Measurements from ENCODE around the gene MINK1. TPM values are rescaled to one million over a fixed set of nuclear protein-coding genes. Genes with fewer than 3 reads are reported as not detected.

Gene MINK1
- total and polyA plus RNA-seq, 2 of the 8 experiments (the other 6 are each of a cell fraction or from before 2014, with no cell fraction given) = 26.9 to 77.7 TPM

- Histone ChIP-seq H3K14ac (ENCODE audit: insufficient read length) (no peak overlapping the region), H3K4me3 (ENCODE audit: extremely low read depth in 1 of 4, insufficient read depth in 2 of 4, low read depth in 3 of 4, low read length in 4 of 4) (no peak overlapping the region), H3K23me2 (ENCODE audit: low read depth, low read length) (no peaks in the 10 kb centered on the region), H3K4me2 (ENCODE audit: insufficient read depth in 1 of 2, low read depth in 2 of 2, low read length in 2 of 2) (no peak overlapping the region), H4K5ac (ENCODE audit: insufficient read length, low read depth, low read length) (no peak overlapping the region), H2BK120ac (replicated peaks; ENCODE audit: low read depth, low read length) (no peak overlapping the region), H3K18ac (ENCODE audit: extremely low read depth, low read length) (no peak overlapping the region), H2BK15ac (ENCODE audit: low read length) (no peak overlapping the region), H3K79me1 (ENCODE audit: low read depth, low read length) (no peaks in the 10 kb centered on the region), H2BK5ac (ENCODE audit: low read depth, low read length) (no peak overlapping the region), H3K36me3 (ENCODE audit: control insufficient read depth in 2 of 4, insufficient read depth in 4 of 4, low read length in 3 of 4) (peaks cover 10 to 52% (median 32%) of the 10 kb centered on the region in 4 experiments), H4K8ac (ENCODE audit: extremely low read depth, insufficient read depth, low read length) (no peak overlapping the region), H3K79me2 (ENCODE audit: control insufficient read depth in 1 of 2, insufficient read depth in 2 of 2, low read length in 2 of 2) (no peaks in the 10 kb centered on the region), H2AFZ (ENCODE audit: low read length) (no peak overlapping the region), H2AK5ac (ENCODE audit: low read depth, low read length) (no peak overlapping the region), H4K91ac (replicated peaks; ENCODE audit: insufficient read length, low read length) (no peak overlapping the region), H2BK12ac (ENCODE audit: low read depth, low read length) (no peak overlapping the region), H3K27me3 (replicated peaks in 1 of 4; ENCODE audit: control insufficient read depth in 3 of 4, extremely low read depth in 1 of 4, insufficient read depth in 3 of 4, low read length in 3 of 4) (no peaks in the 10 kb centered on the region), H3K23ac (ENCODE audit: insufficient read length) (no peak overlapping the region), H3K4ac (replicated peaks; ENCODE audit: insufficient read length, low read depth, low read length) (no peak overlapping the region), H3K9me3 (ENCODE audit: insufficient read depth in 2 of 2, low read depth in 1 of 2, low read length in 1 of 2) (no peaks in the 10 kb centered on the region), H3K9ac (replicated peaks in 1 of 4; ENCODE audit: extremely low read depth in 1 of 4, low read depth in 3 of 4, low read length in 3 of 4) (no peak overlapping the region), H2BK20ac (ENCODE audit: low read length) (no peak overlapping the region), H3K27ac (ENCODE audit: low read depth, low read length) (no peak overlapping the region), H3K4me1 (replicated peaks in 1 of 4; ENCODE audit: control insufficient read depth in 3 of 4, insufficient read depth in 4 of 4, low read length in 3 of 4) (no peaks in the 10 kb centered on the region), H3K56ac (replicated peaks; ENCODE audit: insufficient read length, low read depth, low read length) (no peak overlapping the region), H4K20me1 (replicated peaks in 1 of 2; ENCODE audit: control insufficient read depth in 1 of 2, insufficient read depth in 2 of 2, low read length in 2 of 2) (peaks cover 0 to 2% of the 10 kb centered on the region in 2 experiments)
- CTCF ChIA-PET (ENCODE audit: partially characterized antibody) = interaction anchor here (0.8 to 5.2 kb wide), 13 partner anchors 12 to 436 kb away, joined by 3 to 24 read pairs (median 4); partner anchors contain the start of genes ARRB2, C17orf107, CHRNE and GLTPD2
- POLR2A ChIA-PET (ENCODE audit: partially characterized antibody) = interaction anchor here (0.6 to 1.3 kb wide), 2 partner anchors 61 to 72 kb away, joined by 3 to 4 read pairs; no protein-coding TSS in a partner anchor
- TF ChIP-seq RXRA (IDR thresholded peaks at IDR 0.05; ENCODE audit: insufficient read depth, low read depth, low read length) (no peak), ZNF274 (IDR thresholded peaks at IDR 0.05; ENCODE audit: borderline replicate concordance, extremely low read depth, low read length) (no peak), EZH2 (IDR thresholded peaks at IDR 0.05; ENCODE audit: low read depth, low read length, severe bottlenecking) (no peak), TCF12 (IDR thresholded peaks at IDR 0.05; ENCODE audit: low read depth, low read length) (no peak), YY1 (IDR thresholded peaks at IDR 0.05; ENCODE audit: low read depth, low read length) (no peak), BACH1 (IDR thresholded peaks at IDR 0.05; ENCODE audit: low read length) (no peak), CBX5 (IDR thresholded peaks at IDR 0.05; ENCODE audit: low read depth, low read length) (no peak), SUZ12 (IDR thresholded peaks at IDR 0.05; ENCODE audit: low read length) (no peak), SP4 (IDR thresholded peaks at IDR 0.05; ENCODE audit: low read length) (no peak), GTF2F1 (IDR thresholded peaks at IDR 0.05; ENCODE audit: borderline replicate concordance, low read depth, low read length) (no peak)
- WGBS, 2 experiments (ENCODE audit: extremely low coverage in 1 of 2, insufficient coverage in 1 of 2, insufficient read length in 1 of 2, insufficient replicate concordance in 2 of 2, low coverage in 1 of 2, low lambda C conversion rate in 2 of 2, missing lambda C conversion rate in 1 of 2) = 92% methylated on average over 18 of the region's 18 CpGs; no CpG with 5 or more reads in 1 of the 2 experiments
- no peak for FAIRE-seq
- no peak for DNase-seq (ENCODE audit: low read depth in 1 of 2, low spot score in 2 of 2)
Observed at GRCh38 chr17:4887581-4887980, 54.4 kb downstream of the MINK1 start.
